SK-MEL-5 (cell line): ENCODE data around the gene HOXD4. TPM values are rescaled to one million over a fixed set of nuclear protein-coding genes. Genes with fewer than 3 reads are reported as not detected.

Experiments
- DNase-seq: peaks from one replicate; pipeline ENCODE4 v3.0.0-alpha.2; 2016; ENCODE audit warnings: low read depth, low spot score
- in situ Hi-C: cut with HindIII; loops from 2 replicates; pipeline ENCODE4 v1.10.0; 2016; ENCODE audit warnings: low sequenced_read_pairs, high pct_unique_total_duplicates, low pct_unique_long_range_greater_than_20kb
- polyA plus RNA-seq, 2 experiments: library from polyadenylated mRNA; depleted of rRNA; stranded (reverse); fragments of >200 nt; gene quantifications; 2 replicates each; pipeline ENCODE4 v1.2.3, GENCODE V29; 2015
- total RNA-seq: library from RNA; depleted of rRNA; stranded (reverse); fragments of >200 nt; shearing (Covaris generic); gene quantifications from 2 replicates; pipeline ENCODE4 v1.2.3, GENCODE V29; 2014; rRNA removed

The HOXD4 gene
- total RNA-seq = 3.6 and 4.2 TPM in 2 replicates
- 7.0 and 8.4 TPM in 2 replicates for polyA plus RNA-seq (2015; cell fraction: cytosol; rRNA removed)
- polyA plus RNA-seq (2015; cell fraction: nucleus; rRNA removed) = 27.4 and 30.7 TPM in 2 replicates

DNA sequence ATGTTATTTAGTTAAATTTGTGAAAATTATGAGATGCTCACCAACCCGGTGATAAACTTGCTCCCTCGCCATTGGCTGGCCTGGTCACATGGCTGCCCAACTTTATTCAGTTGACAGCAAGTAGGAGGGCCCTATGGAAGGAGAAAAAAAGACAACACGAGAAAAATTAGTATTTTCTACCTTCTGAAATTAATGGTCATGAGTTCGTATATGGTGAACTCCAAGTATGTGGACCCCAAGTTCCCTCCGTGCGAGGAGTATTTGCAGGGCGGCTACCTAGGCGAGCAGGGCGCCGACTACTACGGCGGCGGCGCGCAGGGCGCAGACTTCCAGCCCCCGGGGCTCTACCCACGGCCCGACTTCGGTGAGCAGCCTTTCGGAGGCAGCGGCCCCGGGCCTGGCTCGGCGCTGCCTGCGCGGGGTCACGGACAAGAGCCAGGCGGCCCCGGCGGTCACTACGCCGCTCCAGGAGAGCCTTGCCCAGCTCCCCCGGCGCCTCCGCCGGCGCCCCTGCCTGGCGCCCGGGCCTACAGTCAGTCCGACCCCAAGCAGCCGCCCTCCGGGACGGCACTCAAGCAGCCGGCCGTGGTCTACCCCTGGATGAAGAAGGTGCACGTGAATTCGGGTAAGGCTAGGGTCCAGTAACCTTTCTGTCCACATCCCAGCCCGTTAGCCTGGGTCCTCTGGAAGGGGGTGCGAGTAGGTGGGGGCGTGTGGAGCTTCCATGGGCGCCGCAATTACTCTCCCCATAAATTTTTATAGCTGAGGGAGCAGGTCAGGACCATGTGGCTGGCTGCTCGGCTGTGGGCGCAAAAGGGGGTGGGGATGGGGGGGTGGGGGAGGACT is at the start of gene HOXD4:
Gene HOXD4, plus strand, starts transcription at position 109 of the 846 bp plus-strand sequence. Its CDS starts 84 bp downstream, at position 193.
- in situ Hi-C loops = no loop called here

DNA sequence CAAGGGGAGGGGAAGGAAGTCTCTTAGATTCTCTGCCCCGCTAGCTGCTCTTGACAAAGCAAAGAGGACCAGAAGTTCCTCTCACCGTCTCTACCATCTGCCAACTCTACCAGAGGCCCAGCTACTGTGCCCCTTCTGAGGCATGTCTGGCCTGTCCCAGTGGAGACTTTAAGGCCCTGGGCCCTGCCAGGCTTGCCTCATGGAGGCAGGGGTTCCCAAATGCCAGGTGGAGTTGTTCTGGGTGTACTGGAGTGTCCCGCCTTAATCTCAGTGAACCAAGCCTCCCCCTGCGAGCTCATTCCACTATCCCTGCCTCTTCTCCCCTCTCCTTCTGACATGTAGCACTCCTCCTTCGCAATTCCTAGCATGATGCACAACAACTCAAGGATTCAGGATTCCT is 49.5 kb upstream of the HOXD4 start:
- in situ Hi-C loops = no loop called here
- DNase-seq = no peak

More for the DNA sequence above, at the start of gene HOXD4:
- DNase-seq = no peak

DNA sequence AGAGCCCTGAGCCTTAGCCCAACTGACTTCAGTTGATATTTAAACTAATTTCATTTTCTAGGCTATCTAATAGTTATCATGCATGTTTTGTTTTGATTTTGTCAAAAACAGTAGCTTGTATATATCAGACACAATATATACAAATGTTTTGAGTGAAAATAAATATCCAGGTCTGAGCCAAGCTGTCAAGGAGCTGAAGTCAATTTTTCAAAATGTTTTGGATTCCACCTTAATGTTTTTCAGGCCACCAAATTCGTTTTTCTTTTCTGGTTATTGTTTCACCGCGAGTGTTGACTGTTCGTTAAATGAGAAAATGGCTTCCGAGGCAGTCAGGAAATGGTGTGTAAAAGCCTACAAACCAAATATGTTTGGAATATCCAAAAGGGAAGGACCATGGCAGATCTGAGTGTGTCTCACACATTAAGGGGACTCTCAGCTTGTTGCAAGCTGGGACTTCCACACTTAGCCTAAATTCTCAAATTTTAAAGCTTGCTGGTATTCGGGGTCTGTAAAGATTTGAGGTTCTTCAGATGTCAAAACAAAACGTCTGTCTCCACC is 49.0 kb upstream of the HOXD4 start:
- in situ Hi-C loops = no loop called here
- no peak for DNase-seq

DNA sequence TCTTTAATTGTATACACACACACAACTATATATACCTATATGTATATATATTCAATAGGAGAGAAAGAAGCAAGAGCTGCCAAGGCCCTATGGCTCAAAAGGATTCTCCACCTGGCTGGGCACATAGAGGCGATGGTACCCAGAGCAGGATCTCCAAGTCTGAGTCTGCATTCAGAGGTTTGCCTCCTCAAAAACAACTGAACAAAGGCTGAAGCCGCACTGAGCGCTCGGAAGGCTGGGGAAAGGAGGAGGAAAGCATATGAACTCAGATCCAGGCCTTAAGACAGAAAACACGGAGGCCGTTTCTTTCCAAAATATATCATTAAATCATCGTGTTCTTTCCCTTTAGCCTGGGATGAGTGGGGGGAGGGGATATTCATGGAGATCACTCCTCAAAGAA is 48.2 kb upstream of the HOXD4 start:
- in situ Hi-C loops = no loop called here
- no peak for DNase-seq

DNA sequence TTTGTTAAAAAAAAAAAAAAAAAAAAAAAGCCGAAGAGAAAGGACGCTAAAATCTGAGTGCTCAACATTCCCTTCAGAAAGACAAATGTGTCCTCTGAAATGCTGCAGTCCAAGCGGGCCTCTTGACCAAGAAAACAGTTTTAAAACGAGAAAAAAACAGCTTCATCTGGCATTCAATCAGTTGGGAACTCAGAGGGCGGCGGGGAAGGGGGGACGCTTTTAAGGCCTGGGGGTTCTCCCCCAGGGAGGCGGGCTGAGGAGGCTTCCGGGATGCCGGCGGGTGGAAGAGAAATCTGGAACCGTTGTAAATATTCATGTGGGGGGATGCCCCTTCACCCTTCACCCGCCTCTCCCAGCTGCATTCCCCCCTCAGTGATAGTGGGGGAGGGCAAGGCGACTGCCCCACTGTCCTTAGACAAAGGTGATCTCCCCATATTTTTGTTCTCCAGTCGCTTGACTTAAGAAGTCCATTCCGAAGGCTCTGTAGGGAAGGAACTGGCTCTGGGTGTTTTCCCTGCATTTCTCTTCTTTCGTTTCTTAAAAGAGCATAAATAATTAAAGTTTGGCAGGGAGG is 47.5 kb upstream of the HOXD4 start:
- no peak for DNase-seq
- in situ Hi-C loops = no loop called here

DNA sequence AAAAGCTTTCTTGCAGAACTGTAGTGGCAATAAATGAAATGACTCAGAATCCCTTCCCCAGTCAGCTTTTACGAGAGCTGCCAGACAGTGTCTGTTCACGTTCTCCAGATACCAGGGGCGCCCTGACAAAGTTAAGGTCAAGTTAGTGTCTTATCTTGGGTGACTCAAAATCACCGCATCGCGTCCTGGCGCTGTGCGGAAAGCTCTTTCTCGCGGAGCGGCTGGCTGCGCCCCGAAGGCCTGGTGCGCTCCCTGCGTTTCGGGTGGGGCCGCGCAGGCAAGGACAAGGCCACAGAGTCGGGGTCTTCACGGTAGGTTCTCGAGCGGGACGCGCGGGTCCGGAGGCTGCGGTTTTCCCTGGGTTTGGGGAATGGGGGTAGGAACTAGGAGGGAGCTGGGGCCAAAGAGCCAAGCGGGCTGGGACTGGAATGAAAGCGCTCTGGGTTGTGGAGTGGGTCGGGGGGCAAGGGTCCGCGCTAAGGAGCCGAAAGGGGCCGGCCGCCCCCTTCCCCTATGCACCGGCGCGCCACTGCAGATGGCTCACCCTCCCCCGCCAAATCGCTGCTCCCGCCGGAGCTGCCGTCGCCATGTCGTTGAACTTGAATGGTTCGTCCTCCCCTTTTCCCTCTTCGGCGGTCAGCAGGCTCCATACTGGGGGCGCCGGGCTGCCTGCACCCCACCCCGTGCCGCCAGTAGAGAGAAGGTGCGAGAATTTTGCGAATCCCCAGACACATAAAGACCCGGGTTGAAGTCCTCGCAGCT is 46.9 kb upstream of the HOXD4 start:
- in situ Hi-C loops = no loop called here

DNA sequence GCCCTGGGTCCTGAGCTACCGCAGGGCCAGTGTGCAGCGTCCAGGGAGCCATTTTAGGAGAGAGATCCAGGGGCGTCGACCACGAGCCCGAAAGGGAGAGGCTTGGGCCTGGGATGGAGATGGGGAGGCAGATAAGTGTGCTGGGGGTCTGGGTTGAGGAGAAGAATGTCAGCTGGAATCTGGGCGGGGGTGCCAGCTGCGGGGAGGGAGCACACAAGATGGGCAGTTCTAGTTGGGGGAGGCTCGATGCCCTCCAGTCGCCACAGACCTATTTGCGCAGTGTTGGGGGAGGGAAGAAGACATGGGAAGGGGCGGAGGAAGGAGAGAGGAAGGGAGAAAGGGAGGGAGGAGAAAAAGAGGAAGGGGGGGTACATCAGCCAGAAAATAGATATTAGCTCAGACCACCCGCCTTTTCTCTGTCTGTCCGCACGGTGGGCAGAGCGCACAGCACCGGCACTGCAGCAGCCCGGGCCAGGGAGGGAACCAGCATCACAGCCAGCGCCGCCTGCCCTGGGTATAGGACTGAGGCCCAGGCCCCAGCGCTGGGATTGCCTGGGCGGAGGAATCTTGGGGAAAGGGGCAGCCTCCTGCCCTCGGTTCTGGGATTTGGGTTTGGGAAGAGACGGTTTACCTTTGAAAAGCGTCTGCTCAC is 46.1 kb upstream of the HOXD4 start:
- in situ Hi-C loops = no loop called here

More for the DNA sequence above, 46.9 kb upstream of the HOXD4 start:
- DNase-seq = no peak

DNA sequence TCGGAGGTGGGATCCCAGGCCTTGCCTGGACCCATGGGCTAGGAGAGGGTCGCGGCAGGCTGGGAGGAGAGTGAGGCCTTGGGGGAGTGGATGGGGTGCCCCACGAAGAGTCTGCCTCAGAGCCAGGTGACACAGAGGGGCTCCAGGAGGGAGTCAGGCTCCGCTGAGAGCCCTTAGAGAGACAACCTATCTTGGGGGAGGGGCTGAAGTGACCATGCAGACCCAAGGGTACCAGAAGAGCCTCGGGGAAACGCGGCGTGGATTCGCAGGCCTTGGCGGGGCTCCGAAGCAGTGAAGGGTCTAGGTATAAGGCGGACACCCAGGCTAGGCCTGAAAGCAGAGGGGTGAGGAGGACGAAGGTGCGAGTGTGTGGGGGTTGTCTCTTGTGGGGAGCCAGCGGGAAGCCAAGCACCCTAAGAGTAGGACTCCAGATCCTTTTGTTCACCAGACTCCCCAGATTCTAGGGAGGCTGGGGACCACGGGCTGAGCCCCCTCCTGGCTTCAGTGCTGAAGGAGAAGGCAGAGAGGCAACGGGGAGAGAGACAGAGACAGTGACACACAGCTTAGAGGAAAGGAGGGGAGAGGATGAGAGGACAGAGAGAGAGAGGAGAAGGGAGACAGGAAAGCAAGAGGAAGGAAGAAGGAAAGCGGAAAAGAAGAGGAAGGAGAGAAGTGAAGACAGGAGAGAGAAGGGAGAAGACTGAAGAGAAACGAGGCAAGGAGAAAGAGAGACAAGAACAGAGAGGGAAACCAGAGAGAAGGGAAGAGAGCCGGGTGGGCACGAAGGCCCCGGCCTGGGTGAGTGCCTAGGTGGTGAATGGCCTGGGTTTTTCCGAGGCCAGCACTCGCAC is 45.4 kb upstream of the HOXD4 start:
- in situ Hi-C loops = no loop called here
- DNase-seq = no peak

More for the DNA sequence above, 46.1 kb upstream of the HOXD4 start:
- no peak for DNase-seq

DNA sequence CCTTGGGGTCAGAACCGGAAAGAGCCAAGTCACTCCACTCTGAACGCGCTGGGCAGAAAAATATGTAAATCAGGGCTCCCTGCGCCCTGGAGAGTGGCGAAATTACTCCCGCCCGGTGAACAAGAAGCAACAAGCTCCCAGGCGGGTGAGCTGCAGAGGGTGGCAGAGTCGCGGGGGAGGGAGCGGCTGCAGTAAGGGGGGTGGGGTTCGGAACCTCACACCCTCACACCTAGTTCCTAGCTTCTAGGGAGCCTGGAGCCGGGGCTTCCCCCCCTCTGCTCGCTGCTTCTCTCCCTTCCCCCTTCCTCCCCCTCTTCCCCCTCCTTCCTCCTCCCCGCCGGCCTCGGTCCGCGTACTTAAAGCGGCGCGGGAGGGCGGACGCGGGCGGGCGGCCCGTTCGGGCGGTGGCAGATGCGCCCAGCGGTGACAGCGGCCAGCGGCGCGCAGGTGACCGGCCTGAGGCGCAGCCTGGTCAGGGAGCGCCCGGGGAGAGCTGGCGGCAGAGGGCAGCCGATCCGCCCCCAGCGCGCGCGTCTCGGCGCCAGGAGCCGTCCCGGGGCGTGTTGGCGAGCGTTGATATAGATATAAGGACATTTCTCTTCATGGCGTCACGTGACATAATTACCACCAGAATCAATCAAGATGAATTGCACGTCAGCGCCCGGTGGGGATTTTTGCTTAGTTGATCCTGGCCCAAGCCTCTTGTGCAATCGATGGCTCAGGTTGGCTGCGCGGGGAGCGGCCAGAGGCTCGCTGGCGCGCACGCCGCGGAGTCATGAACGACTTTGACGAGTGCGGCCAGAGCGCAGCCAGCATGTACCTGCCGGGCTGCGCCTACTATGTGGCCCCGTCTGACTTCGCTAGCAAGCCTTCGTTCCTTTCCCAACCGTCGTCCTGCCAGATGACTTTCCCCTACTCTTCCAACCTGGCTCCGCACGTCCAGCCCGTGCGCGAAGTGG is 44.5 kb upstream of the HOXD4 start, which contains the start of gene HOXD11:
Gene HOXD11, plus strand, starts transcription at position 700 of the 959 bp plus-strand sequence. Its CDS starts 76 bp downstream, at position 776.
- no peak for DNase-seq
- in situ Hi-C loops = no loop called here

DNA sequence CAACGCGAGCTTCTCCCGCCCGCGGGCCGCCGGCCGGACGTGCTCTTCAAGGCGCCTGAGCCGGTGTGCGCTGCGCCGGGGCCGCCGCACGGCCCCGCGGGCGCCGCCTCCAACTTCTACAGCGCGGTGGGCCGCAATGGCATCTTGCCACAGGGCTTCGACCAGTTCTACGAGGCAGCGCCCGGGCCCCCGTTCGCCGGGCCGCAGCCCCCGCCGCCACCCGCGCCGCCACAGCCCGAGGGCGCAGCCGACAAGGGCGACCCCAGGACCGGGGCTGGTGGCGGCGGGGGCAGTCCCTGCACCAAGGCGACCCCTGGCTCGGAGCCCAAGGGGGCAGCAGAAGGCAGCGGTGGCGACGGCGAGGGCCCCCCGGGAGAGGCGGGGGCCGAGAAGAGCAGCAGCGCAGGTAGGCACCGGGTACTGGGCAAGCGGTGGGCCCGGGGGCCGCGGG is 43.6 kb upstream of the HOXD4 start:
- no peak for DNase-seq
- in situ Hi-C loops = no loop called here

DNA sequence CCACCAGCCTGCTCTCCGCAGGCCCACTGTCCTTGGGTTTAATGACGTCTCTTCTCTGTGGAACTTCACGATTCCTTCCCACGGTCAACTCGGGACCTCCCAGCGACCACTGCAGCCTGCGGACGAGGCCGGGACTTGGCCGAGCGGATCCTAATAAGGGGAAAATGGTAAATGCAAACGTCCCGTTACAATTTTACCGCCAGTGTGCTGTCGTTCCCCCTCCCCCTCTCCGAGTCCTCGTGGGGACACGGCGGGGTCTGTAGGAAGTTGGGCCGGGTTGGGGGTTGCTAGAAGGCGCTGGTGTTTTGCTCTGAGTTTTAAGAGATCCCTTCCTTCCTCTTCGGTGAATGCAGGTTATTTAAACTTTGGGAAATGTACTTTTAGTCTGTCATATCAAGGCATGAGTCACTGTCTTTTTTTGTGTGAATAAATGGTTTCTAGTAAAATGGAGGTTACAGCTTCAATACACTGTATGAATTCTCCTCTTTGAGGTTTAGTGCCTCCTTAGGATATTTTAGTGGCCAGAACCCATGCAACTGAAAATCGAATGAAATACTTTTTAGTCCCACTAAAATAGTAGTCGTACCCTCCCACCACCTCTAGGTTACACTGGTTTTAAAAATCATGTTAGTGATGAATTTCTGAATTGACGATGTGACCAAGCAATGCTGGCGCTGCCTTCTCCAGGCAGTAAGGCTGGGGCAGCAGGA is 42.0 kb upstream of the HOXD4 start:
- DNase-seq = no peak
- in situ Hi-C loops = no loop called here

DNA sequence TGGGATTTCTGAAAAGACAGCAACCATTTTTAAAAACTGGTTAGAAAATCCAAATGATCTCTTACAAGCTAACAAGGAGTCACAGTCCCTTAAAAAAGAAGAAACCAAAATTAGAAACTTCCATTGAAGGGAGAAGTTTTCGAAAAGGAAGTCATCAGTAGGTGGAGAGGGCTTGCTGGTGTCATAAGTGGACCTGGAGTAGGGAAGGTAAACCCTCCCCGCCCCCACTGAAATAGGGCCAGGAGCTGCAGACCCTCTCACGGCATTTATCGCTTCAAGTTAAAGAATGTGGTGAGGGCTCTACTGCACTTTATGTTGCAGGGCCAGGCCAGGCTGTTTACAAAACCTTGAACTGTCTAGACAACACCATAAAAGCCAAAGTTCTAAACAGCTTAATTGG is 41.4 kb upstream of the HOXD4 start:
- no peak for DNase-seq
- in situ Hi-C loops = no loop called here

DNA sequence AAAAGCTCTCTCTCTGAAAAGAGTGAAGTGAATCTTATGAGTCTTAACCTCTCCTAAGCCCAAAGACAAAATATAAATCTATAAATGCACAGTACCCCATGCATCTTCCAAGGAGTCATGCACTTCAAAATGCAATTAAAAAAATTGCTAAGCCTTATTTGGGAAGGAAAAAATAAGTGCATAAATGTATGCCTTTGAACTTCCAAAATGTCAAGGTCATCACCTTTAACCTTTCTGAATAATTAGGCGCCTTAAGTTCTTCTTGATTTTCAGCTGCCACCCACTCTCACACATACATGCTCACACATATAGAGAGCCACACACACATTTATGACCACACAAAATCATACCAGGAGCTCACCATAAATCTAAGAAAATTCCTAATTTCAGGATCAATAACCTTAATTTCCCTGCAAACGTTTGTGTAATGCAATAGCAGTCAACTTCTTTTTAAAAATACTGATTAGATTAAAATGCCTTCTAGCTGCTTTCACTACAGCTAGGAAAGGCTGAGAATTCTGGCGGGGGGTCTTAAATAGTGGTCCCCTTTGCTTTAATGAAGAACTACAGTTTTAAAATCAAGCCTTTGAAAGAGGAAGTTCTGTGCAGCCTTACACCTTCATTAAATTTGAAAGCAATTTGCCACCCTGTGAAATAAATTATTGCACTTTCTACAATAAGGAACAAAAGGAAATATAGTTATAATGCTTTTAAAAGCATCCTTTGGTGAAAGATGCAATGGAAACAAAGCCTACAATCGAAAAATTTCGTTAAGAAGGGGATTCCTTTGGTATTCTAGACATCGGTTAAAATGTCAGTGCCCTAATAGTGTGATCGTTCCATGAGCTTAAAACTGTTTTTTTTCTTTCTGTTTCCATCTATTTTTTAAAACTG is 40.7 kb upstream of the HOXD4 start:
- no peak for DNase-seq
- in situ Hi-C loops = no loop called here

DNA sequence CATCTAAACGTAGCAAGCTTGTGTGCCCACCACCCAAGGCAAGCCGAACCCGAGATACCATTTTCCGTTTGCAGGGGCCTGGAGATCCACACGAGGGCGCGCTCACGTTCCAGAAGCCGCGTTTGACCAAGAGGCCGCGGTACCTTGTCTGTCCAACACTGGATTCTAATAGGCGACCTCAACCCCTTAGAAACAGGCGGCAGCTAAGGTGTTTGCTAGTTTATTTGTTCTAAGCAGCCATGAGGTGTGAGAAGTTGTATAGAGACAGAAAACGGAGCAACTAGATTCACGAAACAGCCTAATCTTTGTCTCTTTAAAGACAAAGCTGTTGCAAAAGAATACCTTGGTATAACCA is 40.1 kb upstream of the HOXD4 start:
- DNase-seq = peak; percentile 72
- in situ Hi-C loops = no loop called here
